Measurements from ENCODE around the gene MARVELD1. TPM values are rescaled to one million over a fixed set of nuclear protein-coding genes. Genes with fewer than 3 reads are reported as not detected.

MARVELD1 gene
- total and polyA plus RNA-seq, 2 of the 8 experiments (the other 6 are each of a cell fraction or from before 2014, with no cell fraction given): 28.1 to 37.3 TPM

GRCh38 chr10:97689559-97690020 is 23.9 kb upstream of the MARVELD1 start (continued):
- TF ChIP-seq JUND (IDR thresholded peaks at IDR 0.05; ENCODE audit: low read length) (no peak), RNF2 (IDR thresholded peaks at IDR 0.05; ENCODE audit: borderline replicate concordance, low read depth, low read length, missing control alignments, poor library complexity, severe bottlenecking) (no peak), MAFK (IDR thresholded peaks at IDR 0.05; ENCODE audit: low read depth, low read length) (no peak), POU5F1 (IDR thresholded peaks at IDR 0.05; ENCODE audit: low read depth, low read length) (no peak), SRF (IDR thresholded peaks at IDR 0.05; ENCODE audit: low read depth, low read length) (no peak), SP1 (IDR thresholded peaks at IDR 0.05; ENCODE audit: low read depth, low read length) (no peak), NRF1 (IDR thresholded peaks at IDR 0.05; ENCODE audit: low read depth, low read length) (no peak), ZNF274 (IDR thresholded peaks at IDR 0.05; ENCODE audit: borderline replicate concordance, extremely low read depth, low read length) (no peak), TAF7 (optimal IDR thresholded peaks at IDR 0.05; ENCODE audit: borderline replicate concordance, low read depth, low read length) (no peak)
